Astrocyte (in vitro differentiated cells and primary cell): ENCODE results near the gene SPDYE6. TPM values are rescaled to one million over a fixed set of nuclear protein-coding genes. Genes with fewer than 3 reads are reported as not detected.

ENCODE experiments used
- DNase-seq: peaks from one replicate; pipeline ENCODE4 v3.0.0-alpha.2; 2010; ENCODE audit warnings: low read depth
- FAIRE-seq: peaks from 2 replicates; lab custom pipeline; 2011; peaks lifted over from hg19 to GRCh38; lab: Jason Lieb, UNC
- H2AFZ ChIP-seq: 2 replicates; pipeline ENCODE4 v1.6.0; 2012; ENCODE audit warnings: low read depth, low read length, inconsistent platforms
- H3K27ac ChIP-seq: 2 replicates; pipeline ENCODE4 v1.5.1; 2011; ENCODE audit warnings: low read depth, low read length, inconsistent platforms
- H3K27me3 ChIP-seq: 2 replicates; pipeline ENCODE4 v1.6.0; 2011; ENCODE audit warnings: low read length, inconsistent platforms; ENCODE audit not compliant: insufficient read depth
- H3K36me3 ChIP-seq: 2 replicates; pipeline ENCODE4 v1.5.1; 2011; ENCODE audit warnings: low read length, inconsistent platforms; ENCODE audit not compliant: insufficient read depth
- H3K4me1 ChIP-seq: 2 replicates; pipeline ENCODE4 v1.5.1; 2011; ENCODE audit warnings: low read length, inconsistent platforms; ENCODE audit not compliant: insufficient read depth
- H3K4me2 ChIP-seq: 2 replicates; pipeline ENCODE4 v1.6.0; 2012; ENCODE audit warnings: low read length, inconsistent platforms
- H3K4me3 ChIP-seq: 2 replicates; pipeline ENCODE4 v1.5.1; 2011; ENCODE audit warnings: low read depth, mild to moderate bottlenecking, low read length, inconsistent platforms; ENCODE audit not compliant: insufficient read depth
- H3K79me2 ChIP-seq: 2 replicates; pipeline ENCODE4 v1.6.0; 2012; ENCODE audit warnings: mild to moderate bottlenecking, low read length, inconsistent platforms; ENCODE audit not compliant: insufficient read depth
- H3K9ac ChIP-seq: 2 replicates; pipeline ENCODE4 v1.6.0; 2012; ENCODE audit warnings: mild to moderate bottlenecking, low read length, inconsistent platforms
- H3K9me3 ChIP-seq: 2 replicates; pipeline ENCODE4 v1.5.1; 2012; ENCODE audit warnings: low read depth, mild to moderate bottlenecking, low read length, inconsistent platforms; ENCODE audit not compliant: insufficient read depth
- H4K20me1 ChIP-seq: 2 replicates; pipeline ENCODE4 v1.6.0; 2012; ENCODE audit warnings: low read length, inconsistent platforms; ENCODE audit not compliant: insufficient read depth
- H3K27ac Mint-ChIP-seq: one replicate; pipeline ENCODE4 v1.8.0; 2021; ENCODE audit warnings: mild to moderate bottlenecking, mixed read lengths; ENCODE audit not compliant: unreplicated experiment
- H3K27me3 Mint-ChIP-seq: one replicate; pipeline ENCODE4 v1.8.0; 2021; ENCODE audit warnings: low read depth, mixed read lengths; ENCODE audit not compliant: unreplicated experiment
- H3K36me3 Mint-ChIP-seq: one replicate; pipeline ENCODE4 v1.8.0; 2021; ENCODE audit warnings: low read depth, mixed read lengths; ENCODE audit not compliant: unreplicated experiment
- H3K4me1 Mint-ChIP-seq: one replicate; pipeline ENCODE4 v1.8.0; 2021; ENCODE audit warnings: low read depth, mixed read lengths; ENCODE audit not compliant: unreplicated experiment
- H3K4me3 Mint-ChIP-seq: one replicate; pipeline ENCODE4 v1.8.0; 2021; ENCODE audit warnings: mild to moderate bottlenecking, moderate library complexity, mixed read lengths; ENCODE audit not compliant: unreplicated experiment
- H3K9me3 Mint-ChIP-seq: one replicate; pipeline ENCODE4 v1.8.0; 2021; ENCODE audit warnings: mild to moderate bottlenecking, mixed read lengths; ENCODE audit not compliant: unreplicated experiment
- CTCF ChIP-seq: IDR thresholded peaks from 2 replicates; pipeline ENCODE4 v1.5.1; 2011; ENCODE audit warnings: low read depth, mild to moderate bottlenecking, inconsistent platforms, low read length, moderate library complexity; ENCODE audit not compliant: insufficient read depth
- EZH2 ChIP-seq: IDR thresholded peaks from 2 replicates; pipeline ENCODE4 v1.6.1; 2012; ENCODE audit warnings: mild to moderate bottlenecking, low read length, inconsistent platforms; ENCODE audit not compliant: insufficient read depth
- total RNA-seq: library from RNA; stranded (reverse); gene quantifications from 2 replicates; pipeline ENCODE4 v1.2.1, GENCODE V29; 2021

SPDYE6 gene
- total RNA-seq, 1 donor from 2014 or later: not detected

- peaks cover 2% of the 10 kb centered on the region for H3K4me1 Mint-ChIP-seq
- no peak overlapping the region for H3K9ac ChIP-seq
- H3K79me2 ChIP-seq: no peaks in the 10 kb centered on the region
- no peaks in the 10 kb centered on the region for H4K20me1 ChIP-seq
- TF ChIP-seq CTCF (no peak), EZH2 (no peak)
- no peaks in the 10 kb centered on the region for H3K36me3 ChIP-seq
- H3K4me3 Mint-ChIP-seq: no peak overlapping the region
- peaks cover 7% of the 10 kb centered on the region for H3K27me3 Mint-ChIP-seq
- no peak overlapping the region for H2AFZ ChIP-seq
- no peaks in the 10 kb centered on the region for H3K36me3 Mint-ChIP-seq
- peaks cover 5% of the 10 kb centered on the region for H3K27me3 ChIP-seq
- peaks cover 13% of the 10 kb centered on the region for H3K4me1 ChIP-seq
- DNase-seq (no peak), FAIRE-seq (no peak)
- H3K9me3 ChIP-seq: no peaks in the 10 kb centered on the region
- no peak overlapping the region for H3K4me2 ChIP-seq
- no peak overlapping the region for H3K4me3 ChIP-seq
- no peak overlapping the region for H3K27ac Mint-ChIP-seq
- no peaks in the 10 kb centered on the region for H3K9me3 Mint-ChIP-seq
- H3K27ac ChIP-seq: no peak overlapping the region
Measured at GRCh38 chr7:102304668-102305067, 51.6 kb downstream of the SPDYE6 start.

- Histone ChIP-seq H3K36me3 (no peaks in the 10 kb centered on the region), H3K27ac (no peak overlapping the region), H2AFZ (no peak overlapping the region), H4K20me1 (no peaks in the 10 kb centered on the region), H3K9ac (no peak overlapping the region), H3K4me1 (peaks cover 13% of the 10 kb centered on the region), H3K9me3 (no peaks in the 10 kb centered on the region), H3K79me2 (no peaks in the 10 kb centered on the region), H3K27me3 (peaks cover 6% of the 10 kb centered on the region), H3K4me3 (no peak overlapping the region), H3K4me2 (no peak overlapping the region)
- no peak for DNase-seq
- H3K4me3 Mint-ChIP-seq: no peak overlapping the region
- no peaks in the 10 kb centered on the region for H3K9me3 Mint-ChIP-seq
- FAIRE-seq: no peak
- no peak for TF ChIP-seq CTCF
- TF ChIP-seq EZH2: no peak
- peaks cover 7% of the 10 kb centered on the region for H3K27me3 Mint-ChIP-seq
- no peaks in the 10 kb centered on the region for H3K36me3 Mint-ChIP-seq
- H3K27ac Mint-ChIP-seq: no peak overlapping the region
- H3K4me1 Mint-ChIP-seq: peaks cover 2% of the 10 kb centered on the region
Measured at GRCh38 chr7:102303669-102304422, 52.4 kb downstream of the SPDYE6 start.

GRCh38 chr7:102302025-102302424, 54.2 kb downstream of the SPDYE6 start:
- Histone ChIP-seq H3K9me3 (no peaks in the 10 kb centered on the region), H3K79me2 (no peaks in the 10 kb centered on the region), H3K9ac (no peak overlapping the region), H4K20me1 (no peaks in the 10 kb centered on the region), H3K4me3 (no peak overlapping the region), H3K27ac (no peak overlapping the region), H3K4me2 (no peak overlapping the region), H3K4me1 (peaks cover 6% of the 10 kb centered on the region), H3K36me3 (no peaks in the 10 kb centered on the region), H2AFZ (no peak overlapping the region), H3K27me3 (peaks cover 6% of the 10 kb centered on the region)
- DNase-seq: no peak
- Mint-ChIP-seq H3K4me3 (no peak overlapping the region), H3K27me3 (peaks cover 13% of the 10 kb centered on the region), H3K36me3 (peaks cover 3% of the 10 kb centered on the region), H3K4me1 (no peaks in the 10 kb centered on the region), H3K27ac (no peak overlapping the region), H3K9me3 (no peaks in the 10 kb centered on the region)
- FAIRE-seq: no peak
- no peak for TF ChIP-seq EZH2
- no peak for TF ChIP-seq CTCF
